ENCODE results near the gene MSANTD3. TPM values are rescaled to one million over a fixed set of nuclear protein-coding genes. Genes with fewer than 3 reads are reported as not detected.

The MSANTD3 gene
- total and polyA plus RNA-seq, 9 of the 15 experiments (the other 6 are each of a cell fraction or from before 2014, with no cell fraction given), result 9.4 to 28.7 (median 22.3) TPM

GRCh38 chr9:100426530-100427365 lies at the start of gene MSANTD3 (continued):
- 0 out of 2 replicates have a peak, but pooled peaks have one; percentile 12 for TF ChIP-seq CUX1 (CRISPR knock-in tag; IDR thresholded peaks at IDR 0.05)
- TF ChIP-seq NKRF (IDR thresholded peaks at IDR 0.05; ENCODE audit: borderline replicate concordance), result peak; percentile 57; the same call in 1 of the 2 replicates
- peak; percentile 69 for TF ChIP-seq SUPT5H (IDR thresholded peaks at IDR 0.05)
- TF ChIP-seq POLR2A (conservative IDR thresholded peaks at IDR 0.05), result peak; percentile 79
- no peak for TF ChIP-seq ZNF408 (CRISPR knock-in tag; IDR thresholded peaks at IDR 0.05; ENCODE audit: low read depth)
- TF ChIP-seq FOXK1 (CRISPR knock-in tag; IDR thresholded peaks at IDR 0.05; ENCODE audit: borderline replicate concordance), result 0 out of 2 replicates have a peak, but pooled peaks have one; percentile 60
- peak; percentile 61; the same call in 1 of the 2 replicates for TF ChIP-seq EP300 (IDR thresholded peaks at IDR 0.05; ENCODE audit: low read length)
- TF ChIP-seq HDGF (IDR thresholded peaks at IDR 0.05), result no peak
- peak; percentile 63 for TF ChIP-seq PRDM10 (IDR thresholded peaks at IDR 0.05; ENCODE audit: partially characterized antibody)
- peak; percentile 74 for TF ChIP-seq MAFK (IDR thresholded peaks at IDR 0.05; ENCODE audit: low read length)
- TF ChIP-seq ZNF699 (CRISPR knock-in tag; IDR thresholded peaks at IDR 0.05; ENCODE audit: insufficient replicate concordance), result no peak
- TF ChIP-seq IFI16 (CRISPR knock-in tag; IDR thresholded peaks at IDR 0.05), result no peak
- no peak for TF ChIP-seq ATF2 (CRISPR knock-in tag; IDR thresholded peaks at IDR 0.05)
- TF ChIP-seq NR3C1 (CRISPR knock-in tag; IDR thresholded peaks at IDR 0.05), result no peak
- no peak for TF ChIP-seq MXI1 (IDR thresholded peaks at IDR 0.05; ENCODE audit: low read depth, low read length)

Measured in K562 (cell line).